ENCODE measurements around the gene SP4. TPM values are rescaled to one million over a fixed set of nuclear protein-coding genes. Genes with fewer than 3 reads are reported as not detected.

SP4 gene
- total RNA-seq, 2 donors from 2014 or later: 12.7 to 16.8 TPM

GRCh38 chr7:21425290-21425689 lies 2.6 kb upstream of the SP4 start:
- H3K36me3 Mint-ChIP-seq (ENCODE audit: low read depth): peaks cover 6% of the 10 kb centered on the region
- H3K9me3 Mint-ChIP-seq: no peaks in the 10 kb centered on the region
- no peak overlapping the region for H3K4me3 Mint-ChIP-seq
- Histone ChIP-seq H3K9ac (ENCODE audit: extremely low read depth, low read length, poor library complexity, severe bottlenecking) (no peak overlapping the region), H3K4me3 (ENCODE audit: low read length) (no peak overlapping the region), H3K27me3 (ENCODE audit: control insufficient read depth, insufficient read depth, low read length, poor library complexity, severe bottlenecking) (no peaks in the 10 kb centered on the region), H3K4me1 (ENCODE audit: control insufficient read depth, insufficient read depth, low read length) (no peaks in the 10 kb centered on the region), H3K36me3 (ENCODE audit: control insufficient read depth, insufficient read depth, low read length) (no peaks in the 10 kb centered on the region), H3K9me3 (ENCODE audit: control insufficient read depth, low read length) (no peaks in the 10 kb centered on the region), H3K27ac (ENCODE audit: low read depth, low read length) (no peak overlapping the region)
- H3K27ac Mint-ChIP-seq: no peak overlapping the region
- WGBS, 2 experiments (ENCODE audit: insufficient coverage in 1 of 2, insufficient read length in 1 of 2): 91 to 95% methylated on average over 7 to 10 of the region's 10 CpGs
- no peak for TF ChIP-seq CTCF (conservative IDR thresholded peaks at IDR 0.05)
- H3K4me1 Mint-ChIP-seq: peaks cover 23% of the 10 kb centered on the region
- DNase-seq: no peak
- H3K27me3 Mint-ChIP-seq (ENCODE audit: insufficient read depth): no peaks in the 10 kb centered on the region

- Mint-ChIP-seq H3K4me3 (peak overlapping the region; percentile 99), H3K9me3 (no peaks in the 10 kb centered on the region), H3K36me3 (ENCODE audit: low read depth) (peaks cover 6% of the 10 kb centered on the region), H3K27ac (peak overlapping the region; percentile 89), H3K27me3 (ENCODE audit: insufficient read depth) (no peaks in the 10 kb centered on the region), H3K4me1 (peaks cover 30% of the 10 kb centered on the region)
- Histone ChIP-seq H3K9ac (ENCODE audit: extremely low read depth, low read length, poor library complexity, severe bottlenecking) (peak overlapping the region; percentile 50), H3K27me3 (ENCODE audit: control insufficient read depth, insufficient read depth, low read length, poor library complexity, severe bottlenecking) (no peaks in the 10 kb centered on the region), H3K4me1 (ENCODE audit: control insufficient read depth, insufficient read depth, low read length) (peaks cover 5% of the 10 kb centered on the region), H3K27ac (ENCODE audit: low read depth, low read length) (peak overlapping the region; percentile 79), H3K4me3 (ENCODE audit: low read length) (peak overlapping the region; percentile 82), H3K9me3 (ENCODE audit: control insufficient read depth, low read length) (no peaks in the 10 kb centered on the region), H3K36me3 (ENCODE audit: control insufficient read depth, insufficient read depth, low read length) (no peaks in the 10 kb centered on the region)
- DNase-seq: no peak
- 11 to 27% methylated on average over 20 to 35 of the region's 35 CpGs for WGBS, 2 experiments (ENCODE audit: insufficient coverage in 1 of 2, insufficient read length in 1 of 2)
- TF ChIP-seq CTCF (conservative IDR thresholded peaks at IDR 0.05): no peak
These were observed 1.3 kb upstream of the SP4 start for GRCh38 chr7:21426286-21427181.

- 0% methylated on average over 57 of the region's 57 CpGs; no CpG with 5 or more reads in 1 of the 2 experiments for WGBS, 2 experiments (ENCODE audit: insufficient coverage in 1 of 2, insufficient read length in 1 of 2)
- Histone ChIP-seq H3K9me3 (ENCODE audit: control insufficient read depth, low read length) (no peaks in the 10 kb centered on the region), H3K27me3 (ENCODE audit: control insufficient read depth, insufficient read depth, low read length, poor library complexity, severe bottlenecking) (no peaks in the 10 kb centered on the region), H3K4me1 (ENCODE audit: control insufficient read depth, insufficient read depth, low read length) (peaks cover 5% of the 10 kb centered on the region), H3K27ac (ENCODE audit: low read depth, low read length) (peak overlapping the region; percentile 98), H3K36me3 (ENCODE audit: control insufficient read depth, insufficient read depth, low read length) (no peaks in the 10 kb centered on the region), H3K9ac (ENCODE audit: extremely low read depth, low read length, poor library complexity, severe bottlenecking) (peak overlapping the region; percentile 93), H3K4me3 (ENCODE audit: low read length) (peak overlapping the region; percentile 89)
- peak; percentile 99 for DNase-seq
- no peak for TF ChIP-seq CTCF (conservative IDR thresholded peaks at IDR 0.05)
- Mint-ChIP-seq H3K36me3 (ENCODE audit: low read depth) (peaks cover 6% of the 10 kb centered on the region), H3K9me3 (no peaks in the 10 kb centered on the region), H3K27ac (peak overlapping the region; percentile 100), H3K4me1 (peaks cover 34% of the 10 kb centered on the region), H3K27me3 (ENCODE audit: insufficient read depth) (no peaks in the 10 kb centered on the region), H3K4me3 (peak overlapping the region; percentile 99)
These were observed 557 bp upstream of the SP4 start for GRCh38 chr7:21427182-21427870.
